OCI-LY7 (cell line): ENCODE data around the gene C1QL1. TPM values are rescaled to one million over a fixed set of nuclear protein-coding genes. Genes with fewer than 3 reads are reported as not detected.

Experiments
- BruUV-seq: library from RNA; stranded (reverse); fragments of 400-500 nt; replicated peaks from 2 replicates; lab custom pipeline; 2021; lab: Mats Ljungman, UMichigan
- CTCF ChIA-PET: fragments of 300-600 bp; sonication (Branson Sonifier 250); formaldehyde crosslinking; loops from one replicate; lab custom pipeline; 2022; ENCODE audit warnings: antibody characterized with exemption; ENCODE audit not compliant: unreplicated experiment; lab: Charles Lee
- POLR2A ChIA-PET: fragments of 300-600 bp; sonication (Branson Sonifier 250); formaldehyde crosslinking; loops from one replicate; lab custom pipeline; 2022; ENCODE audit warnings: antibody characterized with exemption; lab: Charles Lee
- DNase-seq: peaks from one replicate; pipeline ENCODE4 v3.0.0-alpha.2; 2015; ENCODE audit warnings: low spot score
- H2AFZ ChIP-seq: fragments of 200-600 bp; sonication (generic), shearing (Covaris generic); 2 replicates; pipeline ENCODE4 v1.6.1; 2014; ENCODE audit warnings: mild to moderate bottlenecking, antibody characterized with exemption, low read length, moderate library complexity
- H3K27ac ChIP-seq: fragments of 200-600 bp; sonication (generic); 2 replicates; pipeline ENCODE4 v1.5.1; 2014; ENCODE audit warnings: mixed run types, low read depth, mild to moderate bottlenecking, moderate library complexity, low read length, inconsistent platforms; ENCODE audit not compliant: poor library complexity, severe bottlenecking
- H3K36me3 ChIP-seq: fragments of 200-600 bp; sonication (generic); 2 replicates; pipeline ENCODE4 v1.6.1; 2014; ENCODE audit warnings: mild to moderate bottlenecking, antibody characterized with exemption, low read length, moderate library complexity, mixed read lengths; ENCODE audit not compliant: insufficient read depth
- H3K4me1 ChIP-seq: fragments of 200-600 bp; sonication (generic); 2 replicates; pipeline ENCODE4 v1.5.1; 2014; ENCODE audit warnings: mild to moderate bottlenecking, low read length; ENCODE audit not compliant: insufficient read depth, poor library complexity, severe bottlenecking
- H3K4me2 ChIP-seq: fragments of 200-600 bp; sonication (generic); 2 replicates; pipeline ENCODE4 v1.6.1; 2014; ENCODE audit warnings: mild to moderate bottlenecking, low read length
- H3K4me3 ChIP-seq: fragments of 200-600 bp; sonication (generic); 2 replicates; pipeline ENCODE4 v1.5.1; 2014; ENCODE audit warnings: mild to moderate bottlenecking, low read depth, low read length; ENCODE audit not compliant: poor library complexity, severe bottlenecking
- H3K79me2 ChIP-seq: fragments of 200-600 bp; sonication (generic); 2 replicates; pipeline ENCODE4 v1.6.1; 2016; ENCODE audit warnings: low read depth, mild to moderate bottlenecking, low read length, moderate library complexity, mixed read lengths; ENCODE audit not compliant: insufficient read depth
- H3K9me2 ChIP-seq: fragments of 200-600 bp; sonication (generic); 2 replicates; pipeline ENCODE4 v1.6.1; 2016; ENCODE audit warnings: mild to moderate bottlenecking, low read length, mixed read lengths; ENCODE audit not compliant: insufficient read depth
- H3K9me3 ChIP-seq: fragments of 200-600 bp; sonication (generic); 2 replicates; pipeline ENCODE4 v1.6.1; 2014; ENCODE audit warnings: mild to moderate bottlenecking, mixed run types, low read length, mixed read lengths
- H4K20me1 ChIP-seq: fragments of 200-600 bp; sonication (generic); 2 replicates; pipeline ENCODE4 v1.6.1; 2014; ENCODE audit warnings: mild to moderate bottlenecking, antibody characterized with exemption, low read length, moderate library complexity, mixed read lengths; ENCODE audit not compliant: insufficient read depth
- EZH2phosphoT487 ChIP-seq: fragments of 200-600 bp; sonication (generic); IDR thresholded peaks from 2 replicates; pipeline ENCODE4 v1.6.1; 2018; ENCODE audit warnings: low read depth, borderline replicate concordance, mild to moderate bottlenecking, mixed run types, antibody characterized with exemption, low read length, moderate library complexity, mixed read lengths
- intact Hi-C: fragments of 100-400 bp; cut with micrococcal nuclease; formaldehyde crosslinking; loops from one replicate; pipeline ENCODE4 v1.10.0; 2022; ENCODE audit not compliant: unreplicated experiment
- microRNA-seq: library from miRNA; unstranded; fragments of <30 nt; microRNA quantifications from one replicate; pipeline ENCODE4 v1.2.0, GENCODE V29; 2022; ENCODE audit warnings: borderline replicate concordance
- small RNA-seq: library from RNA; depleted of rRNA; stranded (forward); fragments of <200 nt; gene quantifications from one replicate; pipeline ENCODE3, GENCODE V24; 2014
- total RNA-seq, 2 experiments: library from RNA; depleted of rRNA in 1 of 2; stranded (reverse); fragments of >200 nt in 1 of 2; shearing (Covaris generic) in 1 of 2; gene quantifications; 2 replicates each; pipeline ENCODE4 v1.2.3, GENCODE V29; 2014 to 2022
- TF ChIP-seq, protein P1 (sequence below): fragments of 200-600 bp; sonication (generic); conservative IDR thresholded peaks from 2 replicates; pipeline ENCODE4 v1.5.1; 2014; ENCODE audit warnings: mild to moderate bottlenecking, antibody characterized with exemption, low read length, moderate library complexity, mixed read lengths

C1QL1 gene
- total RNA-seq, 2 experiments from 2014 or later = not detected

DNA sequence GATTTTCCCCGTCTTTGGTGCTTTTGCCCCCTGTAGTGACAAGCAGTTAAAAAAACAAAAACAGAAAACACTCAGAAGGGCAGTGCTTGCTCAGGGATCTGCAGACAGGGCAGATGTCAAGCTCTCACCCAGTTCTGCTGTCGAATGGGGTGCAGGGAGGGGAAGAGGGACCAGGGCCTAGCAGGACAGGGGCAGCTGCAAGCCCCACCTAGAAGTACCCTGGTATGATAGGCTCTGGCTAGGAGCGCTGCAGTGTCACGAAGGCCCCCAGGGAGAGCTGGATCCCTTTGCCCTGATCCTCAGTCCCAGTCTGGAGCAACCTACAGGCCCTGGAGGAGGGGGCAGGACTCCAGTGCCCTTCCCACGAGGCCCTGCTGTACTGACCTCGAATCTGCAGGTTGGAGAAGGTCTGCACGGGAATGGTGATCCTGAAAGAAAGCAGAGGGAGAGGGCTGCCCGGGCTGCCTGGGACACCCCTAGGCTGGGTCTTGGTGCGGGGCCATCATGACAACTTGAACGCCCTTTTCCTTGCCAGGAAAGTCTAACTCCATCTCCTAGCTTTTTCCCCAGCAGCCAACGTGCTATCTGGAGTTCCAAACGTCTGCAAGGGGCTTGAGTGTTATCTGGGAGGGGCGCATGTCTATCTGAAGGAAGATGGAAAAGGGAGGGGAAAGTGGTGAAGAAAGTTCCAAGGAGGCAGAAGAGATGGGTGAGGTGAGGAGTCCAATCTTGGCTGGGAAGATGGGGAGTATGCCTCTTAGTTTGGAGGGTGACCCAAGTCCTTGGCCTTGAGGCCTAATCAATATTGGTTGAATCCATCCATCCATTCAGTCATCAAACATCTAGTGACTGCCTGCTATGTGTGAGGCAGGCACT is 57.6 kb downstream of the C1QL1 start:
- Histone ChIP-seq H3K9me2 (no peaks in the 10 kb centered on the region), H3K79me2 (no peaks in the 10 kb centered on the region), H3K27ac (no peak overlapping the region), H4K20me1 (no peaks in the 10 kb centered on the region), H3K36me3 (no peaks in the 10 kb centered on the region), H3K4me2 (no peak overlapping the region), H3K4me1 (peaks cover 7% of the 10 kb centered on the region), H3K4me3 (no peak overlapping the region), H3K9me3 (no peaks in the 10 kb centered on the region), H2AFZ (no peak overlapping the region)
- intact Hi-C loops = no loop called here
- no peak for TF ChIP-seq EZH2phosphoT487
- TF ChIP-seq, protein P1, sequence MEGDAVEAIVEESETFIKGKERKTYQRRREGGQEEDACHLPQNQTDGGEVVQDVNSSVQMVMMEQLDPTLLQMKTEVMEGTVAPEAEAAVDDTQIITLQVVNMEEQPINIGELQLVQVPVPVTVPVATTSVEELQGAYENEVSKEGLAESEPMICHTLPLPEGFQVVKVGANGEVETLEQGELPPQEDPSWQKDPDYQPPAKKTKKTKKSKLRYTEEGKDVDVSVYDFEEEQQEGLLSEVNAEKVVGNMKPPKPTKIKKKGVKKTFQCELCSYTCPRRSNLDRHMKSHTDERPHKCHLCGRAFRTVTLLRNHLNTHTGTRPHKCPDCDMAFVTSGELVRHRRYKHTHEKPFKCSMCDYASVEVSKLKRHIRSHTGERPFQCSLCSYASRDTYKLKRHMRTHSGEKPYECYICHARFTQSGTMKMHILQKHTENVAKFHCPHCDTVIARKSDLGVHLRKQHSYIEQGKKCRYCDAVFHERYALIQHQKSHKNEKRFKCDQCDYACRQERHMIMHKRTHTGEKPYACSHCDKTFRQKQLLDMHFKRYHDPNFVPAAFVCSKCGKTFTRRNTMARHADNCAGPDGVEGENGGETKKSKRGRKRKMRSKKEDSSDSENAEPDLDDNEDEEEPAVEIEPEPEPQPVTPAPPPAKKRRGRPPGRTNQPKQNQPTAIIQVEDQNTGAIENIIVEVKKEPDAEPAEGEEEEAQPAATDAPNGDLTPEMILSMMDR = no peak
- no TSS peak for BruUV-seq
- CTCF ChIA-PET = interaction anchor here (0.6 kb wide), 2 partner anchors 110 to 236 kb away, joined by 3 to 5 read pairs; no protein-coding TSS in a partner anchor
- DNase-seq = no peak
- POLR2A ChIA-PET = interaction anchor here (0.6 kb wide), 1 partner anchor 10 kb away, joined by 3 read pairs; no protein-coding TSS in a partner anchor

Small RNA genes within 50 kb of the gene (microRNA-seq; reads per million reads assigned to microRNA genes)
- gene MIR6783 = 10.6 reads per million, percentile 15 among the genes with 10 or more reads in this experiment

Small RNA genes within 50 kb of the gene (small RNA-seq; reads per million reads assigned to genes)
- gene AC015936.2 (not detected), gene MIR6783 (not detected)

Other genes starting within 250 kb of the C1QL1 start
- gene ADAM11, start 209.3 kb downstream of the C1QL1 start, total RNA-seq (2014; rRNA removed; shearing (Covaris generic)) = 2.1 and 3.3 TPM in 2 replicates
- gene ADAM11, start 209.3 kb downstream of the C1QL1 start, total RNA-seq (2022) = 1.1 and 1.4 TPM in 2 replicates
- gene GJC1, start 138.0 kb downstream of the C1QL1 start, total RNA-seq (2014; rRNA removed; shearing (Covaris generic)) = 14.2 and 21.1 TPM in 2 replicates
- 19.5 and 20.6 TPM in 2 replicates for gene GJC1, start 138.0 kb downstream of the C1QL1 start, total RNA-seq (2022)
- gene HIGD1B, start 120.4 kb downstream of the C1QL1 start, total RNA-seq (2014; rRNA removed; shearing (Covaris generic)) = not detected in 2 replicates
- not detected in 2 replicates for gene HIGD1B, start 120.4 kb downstream of the C1QL1 start, total RNA-seq (2022)
- gene EFTUD2, start 68.9 kb downstream of the C1QL1 start, total RNA-seq (2014; rRNA removed; shearing (Covaris generic)) = 73.5 and 91.4 TPM in 2 replicates
- 133 and 148 TPM in 2 replicates for gene EFTUD2, start 68.9 kb downstream of the C1QL1 start, total RNA-seq (2022)
- gene GFAP, start 52.8 kb downstream of the C1QL1 start, total RNA-seq (2014; rRNA removed; shearing (Covaris generic)) = 0.51 TPM in 1 of 2 replicates, not detected in the other
- not detected in 2 replicates for gene GFAP, start 52.8 kb downstream of the C1QL1 start, total RNA-seq (2022)
- 33.4 and 42.2 TPM in 2 replicates for gene KIF18B, start 20.5 kb downstream of the C1QL1 start, total RNA-seq (2014; rRNA removed; shearing (Covaris generic))
- gene KIF18B, start 20.5 kb downstream of the C1QL1 start, total RNA-seq (2022) = 126 and 146 TPM in 2 replicates
- 40.8 and 53.1 TPM in 2 replicates for gene DCAKD, start 83.3 kb upstream of the C1QL1 start, total RNA-seq (2014; rRNA removed; shearing (Covaris generic))
- 45.6 and 48.9 TPM in 2 replicates for gene DCAKD, start 83.3 kb upstream of the C1QL1 start, total RNA-seq (2022)
- gene NMT1, start 93.0 kb upstream of the C1QL1 start, total RNA-seq (2014; rRNA removed; shearing (Covaris generic)) = 65.7 and 82.3 TPM in 2 replicates
- 126 and 134 TPM in 2 replicates for gene NMT1, start 93.0 kb upstream of the C1QL1 start, total RNA-seq (2022)
- gene PLCD3, start 164.2 kb upstream of the C1QL1 start, total RNA-seq (2014; rRNA removed; shearing (Covaris generic)) = 1.4 and 3.6 TPM in 2 replicates
- gene PLCD3, start 164.2 kb upstream of the C1QL1 start, total RNA-seq (2022) = 1.7 and 4.6 TPM in 2 replicates
- 14.6 and 14.8 TPM in 2 replicates for gene ACBD4, start 167.4 kb upstream of the C1QL1 start, total RNA-seq (2014; rRNA removed; shearing (Covaris generic))
- 22.2 and 24.0 TPM in 2 replicates for gene ACBD4, start 167.4 kb upstream of the C1QL1 start, total RNA-seq (2022)
- 12.1 and 13.9 TPM in 2 replicates for gene HEXIM1, start 180.2 kb upstream of the C1QL1 start, total RNA-seq (2014; rRNA removed; shearing (Covaris generic))
- gene HEXIM1, start 180.2 kb upstream of the C1QL1 start, total RNA-seq (2022) = 16.4 and 17.2 TPM in 2 replicates
- 8.6 and 9.3 TPM in 2 replicates for gene HEXIM2, start 193.6 kb upstream of the C1QL1 start, total RNA-seq (2014; rRNA removed; shearing (Covaris generic))
- gene HEXIM2, start 193.6 kb upstream of the C1QL1 start, total RNA-seq (2022) = 9.7 and 11.1 TPM in 2 replicates